ENCODE data around the gene CEP350.
"Not testable (repeated sequence)": the region's sequence is repeated elsewhere in the genome, so short reads cannot be mapped to it uniquely, and the experiment has no call there.

CEP350 gene

DNA sequence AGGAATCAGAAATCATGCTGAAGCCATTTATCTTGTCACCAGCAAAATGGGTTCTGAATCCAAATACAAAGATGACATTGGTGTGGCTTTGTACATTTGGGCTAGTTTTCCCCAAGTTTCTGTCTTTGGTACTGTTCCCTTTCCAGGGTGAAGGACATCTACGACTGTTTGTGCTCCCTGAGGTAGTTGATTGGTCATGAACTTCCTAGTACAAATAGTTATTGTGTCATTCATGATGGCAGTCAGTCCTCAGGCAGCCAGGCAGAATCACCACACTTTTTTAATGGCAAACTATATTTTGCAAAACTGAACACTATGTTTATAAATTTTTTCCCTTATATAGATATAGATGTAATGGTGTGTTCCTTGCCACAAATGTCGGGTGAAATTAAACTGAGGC lies 46.0 kb downstream of the CEP350 start:
- no peak overlapping the region for H3K27ac ChIP-seq
- TF ChIP-seq ZFX (IDR thresholded peaks at IDR 0.05; ENCODE audit: borderline replicate concordance): no peak
- TF ChIP-seq, protein P1, sequence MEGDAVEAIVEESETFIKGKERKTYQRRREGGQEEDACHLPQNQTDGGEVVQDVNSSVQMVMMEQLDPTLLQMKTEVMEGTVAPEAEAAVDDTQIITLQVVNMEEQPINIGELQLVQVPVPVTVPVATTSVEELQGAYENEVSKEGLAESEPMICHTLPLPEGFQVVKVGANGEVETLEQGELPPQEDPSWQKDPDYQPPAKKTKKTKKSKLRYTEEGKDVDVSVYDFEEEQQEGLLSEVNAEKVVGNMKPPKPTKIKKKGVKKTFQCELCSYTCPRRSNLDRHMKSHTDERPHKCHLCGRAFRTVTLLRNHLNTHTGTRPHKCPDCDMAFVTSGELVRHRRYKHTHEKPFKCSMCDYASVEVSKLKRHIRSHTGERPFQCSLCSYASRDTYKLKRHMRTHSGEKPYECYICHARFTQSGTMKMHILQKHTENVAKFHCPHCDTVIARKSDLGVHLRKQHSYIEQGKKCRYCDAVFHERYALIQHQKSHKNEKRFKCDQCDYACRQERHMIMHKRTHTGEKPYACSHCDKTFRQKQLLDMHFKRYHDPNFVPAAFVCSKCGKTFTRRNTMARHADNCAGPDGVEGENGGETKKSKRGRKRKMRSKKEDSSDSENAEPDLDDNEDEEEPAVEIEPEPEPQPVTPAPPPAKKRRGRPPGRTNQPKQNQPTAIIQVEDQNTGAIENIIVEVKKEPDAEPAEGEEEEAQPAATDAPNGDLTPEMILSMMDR (IDR thresholded peaks at IDR 0.05): no peak

DNA sequence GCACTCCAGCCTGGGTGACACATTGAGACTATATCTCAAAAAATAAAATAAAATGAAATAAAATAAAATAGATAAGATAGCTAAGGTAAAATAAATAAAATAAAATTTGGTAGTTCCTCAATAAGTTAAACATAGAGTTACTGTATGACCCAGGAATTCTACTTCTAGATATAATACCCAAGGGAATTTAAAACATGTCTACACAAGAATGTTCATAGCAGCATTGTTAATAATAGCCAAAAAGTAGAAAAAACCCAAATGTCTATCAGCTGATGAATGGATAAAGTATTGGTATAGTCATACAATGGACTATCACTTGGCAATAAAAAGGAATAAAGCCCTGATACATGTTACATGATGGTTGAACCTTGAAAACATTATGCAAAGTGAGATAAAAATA lies 47.8 kb downstream of the CEP350 start:
- TF ChIP-seq, protein P1 (IDR thresholded peaks at IDR 0.05): no peak
- no peak for TF ChIP-seq ZFX (IDR thresholded peaks at IDR 0.05; ENCODE audit: borderline replicate concordance)
- H3K27ac ChIP-seq: no peak overlapping the region

DNA sequence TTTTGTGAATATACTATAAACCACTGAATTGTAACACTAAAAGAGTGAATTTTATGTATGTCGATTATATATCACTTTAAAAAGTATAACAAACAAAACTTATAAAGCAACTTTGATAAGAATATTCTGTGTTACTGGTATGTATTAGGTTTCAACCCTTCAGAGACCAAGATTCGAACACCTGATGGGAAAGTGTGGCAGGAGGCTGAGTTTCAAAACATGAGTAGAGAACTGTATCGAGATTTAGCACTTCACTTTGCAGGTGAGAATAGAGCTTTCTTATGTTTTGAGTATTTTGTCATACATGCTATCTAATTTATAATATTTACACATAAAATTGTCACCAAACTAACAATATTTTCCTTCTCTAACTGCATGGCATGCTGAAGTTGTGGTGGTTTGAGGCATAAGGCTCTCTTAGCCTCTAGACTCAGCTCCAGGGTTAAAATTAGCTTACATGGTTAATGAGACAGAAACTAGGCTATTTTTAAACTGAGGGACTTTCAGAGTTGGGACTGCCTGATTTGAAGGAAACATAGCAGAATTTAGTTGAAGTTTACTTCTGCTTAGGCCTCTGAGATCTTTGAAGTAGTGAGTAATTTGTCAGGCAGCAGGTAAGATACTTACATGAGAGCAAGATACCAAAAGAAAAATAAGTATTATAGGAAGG lies 48.6 kb downstream of the CEP350 start:
- no peak for TF ChIP-seq ZFX (IDR thresholded peaks at IDR 0.05; ENCODE audit: borderline replicate concordance)
- TF ChIP-seq, protein P1 (IDR thresholded peaks at IDR 0.05): no peak
- no peak overlapping the region for H3K27ac ChIP-seq

DNA sequence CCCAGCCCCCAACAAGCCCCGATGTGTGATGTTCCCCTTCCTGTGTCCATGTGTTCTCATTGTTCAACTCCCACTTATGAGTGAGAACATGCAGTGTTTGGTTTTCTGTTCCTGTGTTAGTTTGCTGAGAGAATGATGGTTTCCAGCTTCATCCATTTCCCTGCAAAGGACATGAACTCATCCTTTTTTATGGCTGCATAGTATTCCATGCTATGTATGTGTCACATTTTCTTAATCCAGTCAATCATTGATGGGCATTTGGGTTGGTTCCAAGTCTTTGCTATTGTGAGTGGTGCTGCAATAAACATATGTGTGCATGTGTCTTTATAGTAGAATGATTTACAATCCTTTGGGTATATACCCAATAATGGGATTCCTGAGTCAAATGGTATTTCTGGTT lies 52.2 kb downstream of the CEP350 start:
- H3K27ac ChIP-seq: not testable (repeated sequence)

DNA sequence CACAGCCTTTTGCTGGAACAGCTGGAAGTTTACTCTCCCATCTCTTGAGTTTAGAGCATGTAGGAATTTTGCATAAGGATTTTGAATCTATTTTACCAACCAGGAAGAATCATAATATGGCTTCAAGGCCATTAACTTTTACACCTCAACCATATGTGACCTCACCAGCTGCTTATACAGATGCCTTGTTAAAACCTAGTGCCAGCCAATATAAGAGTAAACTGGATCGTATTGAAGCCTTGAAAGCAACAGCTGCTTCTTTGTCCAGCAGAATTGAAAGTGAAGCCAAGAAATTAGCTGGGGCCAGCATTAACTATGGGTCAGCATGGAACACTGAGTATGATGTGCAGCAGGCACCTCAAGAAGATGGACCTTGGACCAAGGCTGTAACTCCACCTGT lies 65.4 kb downstream of the CEP350 start:
- no peak overlapping the region for H3K27ac ChIP-seq
- TF ChIP-seq, protein P1 (IDR thresholded peaks at IDR 0.05): no peak
- TF ChIP-seq ZFX (IDR thresholded peaks at IDR 0.05; ENCODE audit: borderline replicate concordance): no peak

DNA sequence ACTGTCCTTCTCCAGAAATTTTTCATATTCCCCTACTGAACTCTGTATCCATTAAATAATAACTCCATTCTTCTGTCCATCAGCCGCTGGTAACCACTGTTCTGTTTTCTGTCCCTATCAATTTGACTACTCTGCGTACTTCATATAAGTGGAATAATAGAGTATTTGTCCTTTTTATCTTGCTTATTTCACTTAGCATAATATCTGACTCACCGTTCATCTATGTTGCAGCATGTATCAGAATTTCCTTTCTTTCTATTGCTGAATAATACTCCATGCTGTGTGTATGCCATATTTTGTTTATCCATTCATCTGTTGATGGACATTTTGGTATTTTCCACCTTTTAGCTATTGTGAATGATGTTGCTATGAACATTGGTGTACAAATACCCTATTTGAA lies 71.9 kb downstream of the CEP350 start:
- no peak for TF ChIP-seq ZFX (IDR thresholded peaks at IDR 0.05; ENCODE audit: borderline replicate concordance)
- TF ChIP-seq, protein P1 (IDR thresholded peaks at IDR 0.05): no peak
- no peak overlapping the region for H3K27ac ChIP-seq

DNA sequence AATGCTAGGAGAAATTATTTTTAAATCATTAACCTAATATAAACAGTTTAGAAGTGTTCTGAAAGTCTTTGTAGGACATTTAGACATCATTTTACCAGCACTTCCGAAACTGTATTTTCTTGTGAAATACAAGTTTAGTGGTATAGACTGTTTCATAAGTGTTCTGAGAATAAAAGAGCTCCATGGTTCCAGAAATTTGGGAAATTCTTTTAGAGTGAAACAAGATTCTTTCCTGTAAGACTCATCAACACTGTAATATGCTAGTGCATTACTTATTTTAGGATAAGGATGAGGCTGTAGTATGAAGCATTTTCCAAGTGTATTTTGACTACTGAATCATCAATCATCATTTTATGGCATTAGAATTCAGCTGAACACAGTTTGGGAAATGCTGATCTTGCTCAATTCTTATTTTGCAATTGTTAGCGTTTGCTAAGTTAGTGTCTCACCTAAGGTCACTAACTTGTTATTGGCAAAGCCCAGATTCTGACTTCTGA lies 73.4 kb downstream of the CEP350 start:
- TF ChIP-seq, protein P1 (IDR thresholded peaks at IDR 0.05): no peak
- no peak for TF ChIP-seq ZFX (IDR thresholded peaks at IDR 0.05; ENCODE audit: borderline replicate concordance)
- H3K27ac ChIP-seq: no peak overlapping the region

DNA sequence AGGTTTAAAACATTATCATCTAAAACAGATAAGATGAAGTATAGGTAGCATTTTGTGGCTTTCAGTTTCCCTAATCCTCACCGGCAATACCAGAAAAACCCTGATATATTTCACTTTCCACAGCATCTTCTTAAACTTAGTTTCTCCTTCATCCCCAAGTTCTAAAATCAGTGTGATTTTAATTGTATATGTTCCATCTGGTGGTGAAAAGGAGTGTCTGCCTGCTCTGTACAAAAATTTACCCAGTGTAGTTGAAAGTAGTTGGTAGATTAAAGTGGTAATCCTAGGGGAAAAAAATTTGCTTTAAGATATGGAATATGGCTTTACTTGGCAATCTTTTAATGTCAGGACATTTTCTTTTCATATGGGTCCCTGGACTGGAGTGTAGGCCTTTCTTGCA lies 74.3 kb downstream of the CEP350 start:
- H3K27ac ChIP-seq: no peak overlapping the region
- TF ChIP-seq, protein P1 (IDR thresholded peaks at IDR 0.05): no peak
